ENCODE data around the gene OR13C3.

Gene OR13C3

GRCh38 chr9:104536756-104537155 is at the start of gene OR13C3:
TSS of gene OR13C3 (minus strand) at chr9:104536856. CDS start at chr9:104536723, 133 bp downstream.
- TF ChIP-seq CTCF (IDR thresholded peaks at IDR 0.05; ENCODE audit: extremely low read depth, missing control alignments): no peak
- DNase-seq (ENCODE audit: low spot score): no peak

- DNase-seq (ENCODE audit: low spot score): no peak
- TF ChIP-seq CTCF (IDR thresholded peaks at IDR 0.05; ENCODE audit: extremely low read depth, missing control alignments): no peak
Measured at GRCh38 chr9:104580562-104580961, 43.9 kb upstream of the OR13C3 start.

GRCh38 chr9:104577263-104577662 is 40.6 kb upstream of the OR13C3 start:
- DNase-seq (ENCODE audit: low spot score): no peak
- TF ChIP-seq CTCF (IDR thresholded peaks at IDR 0.05; ENCODE audit: extremely low read depth, missing control alignments): no peak

- no peak for TF ChIP-seq CTCF (IDR thresholded peaks at IDR 0.05; ENCODE audit: extremely low read depth, missing control alignments)
- no peak for DNase-seq (ENCODE audit: low spot score)
Measured at GRCh38 chr9:104575456-104575855, 38.8 kb upstream of the OR13C3 start.

- no peak for DNase-seq (ENCODE audit: low spot score)
- TF ChIP-seq CTCF (IDR thresholded peaks at IDR 0.05; ENCODE audit: extremely low read depth, missing control alignments): no peak
Measured at GRCh38 chr9:104572612-104573011, 36.0 kb upstream of the OR13C3 start.

- DNase-seq (ENCODE audit: low spot score): no peak
- no peak for TF ChIP-seq CTCF (IDR thresholded peaks at IDR 0.05; ENCODE audit: extremely low read depth, missing control alignments)
Measured at GRCh38 chr9:104568868-104569267, 32.2 kb upstream of the OR13C3 start, which contains the start of gene OR13C8. TSS of gene OR13C8 (plus strand) at chr9:104569168. CDS start at chr9:104569168, 0 bp downstream.

GRCh38 chr9:104564358-104564757 is 27.7 kb upstream of the OR13C3 start:
- no peak for TF ChIP-seq CTCF (IDR thresholded peaks at IDR 0.05; ENCODE audit: extremely low read depth, missing control alignments)

More at GRCh38 chr9:104564358-104564757, 27.7 kb upstream of the OR13C3 start:
- no peak for DNase-seq (ENCODE audit: low spot score)
